Activated naive CD8-positive, alpha-beta T cell (primary cell): ENCODE measurements around the gene MALRD1.

Source experiments
- H3K27ac Mint-ChIP-seq: one replicate; pipeline ENCODE4 v1.8.0; 2021; ENCODE audit warnings: mixed read lengths
- H3K27me3 Mint-ChIP-seq: one replicate; pipeline ENCODE4 v1.8.0; 2021; ENCODE audit warnings: mixed read lengths
- H3K36me3 Mint-ChIP-seq: one replicate; pipeline ENCODE4 v1.8.0; 2021; ENCODE audit warnings: mixed read lengths
- H3K4me1 Mint-ChIP-seq: one replicate; pipeline ENCODE4 v1.8.0; 2021; ENCODE audit warnings: low read depth, mixed read lengths
- H3K4me3 Mint-ChIP-seq: one replicate; pipeline ENCODE4 v1.8.0; 2021; ENCODE audit warnings: mild to moderate bottlenecking, mixed read lengths
- H3K9me3 Mint-ChIP-seq: one replicate; pipeline ENCODE4 v1.8.0; 2021; ENCODE audit warnings: low read depth, mixed read lengths

The MALRD1 gene

GRCh38 chr10:19563388-19564141, 515.0 kb downstream of the MALRD1 start:
- H3K27me3 Mint-ChIP-seq, result no peaks in the 10 kb centered on the region
- H3K36me3 Mint-ChIP-seq, result no peaks in the 10 kb centered on the region
- no peak overlapping the region for H3K4me3 Mint-ChIP-seq
- no peaks in the 10 kb centered on the region for H3K9me3 Mint-ChIP-seq
- H3K27ac Mint-ChIP-seq, result no peak overlapping the region
- no peaks in the 10 kb centered on the region for H3K4me1 Mint-ChIP-seq

GRCh38 chr10:19570120-19570519, 521.5 kb downstream of the MALRD1 start:
- H3K27ac Mint-ChIP-seq, result no peak overlapping the region
- no peak overlapping the region for H3K4me3 Mint-ChIP-seq
- no peaks in the 10 kb centered on the region for H3K36me3 Mint-ChIP-seq
- no peaks in the 10 kb centered on the region for H3K9me3 Mint-ChIP-seq
- no peaks in the 10 kb centered on the region for H3K4me1 Mint-ChIP-seq
- no peaks in the 10 kb centered on the region for H3K27me3 Mint-ChIP-seq

- H3K36me3 Mint-ChIP-seq, result no peaks in the 10 kb centered on the region
- peaks cover 5% of the 10 kb centered on the region for H3K9me3 Mint-ChIP-seq
- no peaks in the 10 kb centered on the region for H3K4me1 Mint-ChIP-seq
- no peaks in the 10 kb centered on the region for H3K27me3 Mint-ChIP-seq
- H3K4me3 Mint-ChIP-seq, result no peak overlapping the region
- H3K27ac Mint-ChIP-seq, result no peak overlapping the region
These were observed 522.4 kb downstream of the MALRD1 start for GRCh38 chr10:19570991-19571390.

GRCh38 chr10:19572056-19572455, 523.5 kb downstream of the MALRD1 start:
- peaks cover 8% of the 10 kb centered on the region for H3K9me3 Mint-ChIP-seq
- no peaks in the 10 kb centered on the region for H3K36me3 Mint-ChIP-seq
- no peaks in the 10 kb centered on the region for H3K4me1 Mint-ChIP-seq
- H3K4me3 Mint-ChIP-seq, result no peak overlapping the region
- no peak overlapping the region for H3K27ac Mint-ChIP-seq
- no peaks in the 10 kb centered on the region for H3K27me3 Mint-ChIP-seq

- no peaks in the 10 kb centered on the region for H3K36me3 Mint-ChIP-seq
- H3K9me3 Mint-ChIP-seq, result peaks cover 8% of the 10 kb centered on the region
- H3K4me3 Mint-ChIP-seq, result no peak overlapping the region
- H3K4me1 Mint-ChIP-seq, result no peaks in the 10 kb centered on the region
- no peak overlapping the region for H3K27ac Mint-ChIP-seq
- no peaks in the 10 kb centered on the region for H3K27me3 Mint-ChIP-seq
These were observed 528.0 kb downstream of the MALRD1 start for GRCh38 chr10:19576576-19576975.

- Mint-ChIP-seq H3K4me1 (no peaks in the 10 kb centered on the region), H3K36me3 (no peaks in the 10 kb centered on the region), H3K9me3 (peaks cover 8% of the 10 kb centered on the region), H3K4me3 (no peak overlapping the region), H3K27ac (no peak overlapping the region), H3K27me3 (no peaks in the 10 kb centered on the region)
These were observed 528.8 kb downstream of the MALRD1 start for GRCh38 chr10:19577381-19577780.

GRCh38 chr10:19577807-19578206, 529.2 kb downstream of the MALRD1 start:
- H3K27ac Mint-ChIP-seq, result no peak overlapping the region
- no peaks in the 10 kb centered on the region for H3K27me3 Mint-ChIP-seq
- H3K9me3 Mint-ChIP-seq, result peaks cover 8% of the 10 kb centered on the region
- no peak overlapping the region for H3K4me3 Mint-ChIP-seq
- H3K4me1 Mint-ChIP-seq, result no peaks in the 10 kb centered on the region
- H3K36me3 Mint-ChIP-seq, result no peaks in the 10 kb centered on the region

GRCh38 chr10:19578571-19578970, 530.0 kb downstream of the MALRD1 start:
- Mint-ChIP-seq H3K9me3 (peaks cover 8% of the 10 kb centered on the region), H3K27me3 (no peaks in the 10 kb centered on the region), H3K36me3 (no peaks in the 10 kb centered on the region), H3K27ac (no peak overlapping the region), H3K4me1 (no peaks in the 10 kb centered on the region), H3K4me3 (no peak overlapping the region)

- Mint-ChIP-seq H3K27ac (no peak overlapping the region), H3K4me3 (no peak overlapping the region), H3K4me1 (no peaks in the 10 kb centered on the region), H3K9me3 (peaks cover 8% of the 10 kb centered on the region), H3K27me3 (no peaks in the 10 kb centered on the region), H3K36me3 (no peaks in the 10 kb centered on the region)
These were observed 531.4 kb downstream of the MALRD1 start for GRCh38 chr10:19579761-19580545.

GRCh38 chr10:19580691-19581090, 532.1 kb downstream of the MALRD1 start:
- H3K27me3 Mint-ChIP-seq, result no peaks in the 10 kb centered on the region
- no peaks in the 10 kb centered on the region for H3K4me1 Mint-ChIP-seq
- no peak overlapping the region for H3K4me3 Mint-ChIP-seq
- H3K36me3 Mint-ChIP-seq, result no peaks in the 10 kb centered on the region
- peaks cover 6% of the 10 kb centered on the region for H3K9me3 Mint-ChIP-seq
- no peak overlapping the region for H3K27ac Mint-ChIP-seq

GRCh38 chr10:19588608-19589007, 540.0 kb downstream of the MALRD1 start:
- no peaks in the 10 kb centered on the region for H3K36me3 Mint-ChIP-seq
- no peaks in the 10 kb centered on the region for H3K4me1 Mint-ChIP-seq
- no peak overlapping the region for H3K27ac Mint-ChIP-seq
- no peak overlapping the region for H3K4me3 Mint-ChIP-seq
- peaks cover 6% of the 10 kb centered on the region for H3K9me3 Mint-ChIP-seq
- no peaks in the 10 kb centered on the region for H3K27me3 Mint-ChIP-seq

GRCh38 chr10:19592276-19592675, 543.7 kb downstream of the MALRD1 start:
- H3K4me1 Mint-ChIP-seq, result no peaks in the 10 kb centered on the region
- H3K27me3 Mint-ChIP-seq, result no peaks in the 10 kb centered on the region
- H3K36me3 Mint-ChIP-seq, result no peaks in the 10 kb centered on the region
- H3K9me3 Mint-ChIP-seq, result peaks cover 6% of the 10 kb centered on the region
- no peak overlapping the region for H3K27ac Mint-ChIP-seq
- no peak overlapping the region for H3K4me3 Mint-ChIP-seq

GRCh38 chr10:19595212-19595845, 546.7 kb downstream of the MALRD1 start:
- Mint-ChIP-seq H3K36me3 (no peaks in the 10 kb centered on the region), H3K9me3 (peaks cover 6% of the 10 kb centered on the region), H3K4me1 (no peaks in the 10 kb centered on the region), H3K4me3 (no peak overlapping the region), H3K27me3 (no peaks in the 10 kb centered on the region), H3K27ac (no peak overlapping the region)

- H3K27ac Mint-ChIP-seq, result no peak overlapping the region
- H3K4me3 Mint-ChIP-seq, result no peak overlapping the region
- no peaks in the 10 kb centered on the region for H3K4me1 Mint-ChIP-seq
- H3K9me3 Mint-ChIP-seq, result peaks cover 4% of the 10 kb centered on the region
- no peaks in the 10 kb centered on the region for H3K27me3 Mint-ChIP-seq
- H3K36me3 Mint-ChIP-seq, result no peaks in the 10 kb centered on the region
These were observed 557.2 kb downstream of the MALRD1 start for GRCh38 chr10:19605806-19606205.

- H3K27me3 Mint-ChIP-seq, result no peaks in the 10 kb centered on the region
- H3K9me3 Mint-ChIP-seq, result peaks cover 4% of the 10 kb centered on the region
- H3K4me1 Mint-ChIP-seq, result no peaks in the 10 kb centered on the region
- no peak overlapping the region for H3K27ac Mint-ChIP-seq
- H3K4me3 Mint-ChIP-seq, result no peak overlapping the region
- no peaks in the 10 kb centered on the region for H3K36me3 Mint-ChIP-seq
These were observed 558.4 kb downstream of the MALRD1 start for GRCh38 chr10:19606968-19607367.
